Smooth muscle cell (in vitro differentiated cells): Measurements from ENCODE around the gene TRERF1. TPM values are rescaled to one million over a fixed set of nuclear protein-coding genes. Genes with fewer than 3 reads are reported as not detected.

ENCODE experiments used
- DNase-seq: peaks from one replicate; lab custom pipeline; 2025; ENCODE audit not compliant: unreplicated experiment; lab: John Stamatoyannopoulos, UW
- H2AFZ ChIP-seq: fragments of 200-600 bp; sonication (generic); 2 replicates; pipeline ENCODE4 v1.6.0; 2016; ENCODE audit warnings: antibody characterized with exemption, low read depth, mild to moderate bottlenecking
- H3F3A ChIP-seq: fragments of 200-600 bp; sonication (generic); 2 replicates; pipeline ENCODE4 v1.6.0; 2017; ENCODE audit warnings: antibody characterized with exemption, low read depth
- H3K27ac ChIP-seq: fragments of 200-600 bp; sonication (generic); 2 replicates; pipeline ENCODE4 v1.5.1; 2016; ENCODE audit warnings: low read depth, mild to moderate bottlenecking
- H3K27me3 ChIP-seq: fragments of 200-600 bp; sonication (generic); 2 replicates; pipeline ENCODE4 v1.6.1; 2016; ENCODE audit warnings: low read depth, mild to moderate bottlenecking
- H3K36me3 ChIP-seq: fragments of 200-600 bp; sonication (generic); 2 replicates; pipeline ENCODE4 v1.5.1; 2016; ENCODE audit warnings: low read depth
- H3K4me1 ChIP-seq: fragments of 200-600 bp; sonication (generic); 2 replicates; pipeline ENCODE4 v1.5.1; 2016; ENCODE audit warnings: low read depth
- H3K4me2 ChIP-seq: fragments of 200-600 bp; sonication (generic); 2 replicates; pipeline ENCODE4 v1.6.0; 2016; ENCODE audit warnings: mild to moderate bottlenecking
- H3K4me3 ChIP-seq: fragments of 200-600 bp; sonication (generic); 2 replicates; pipeline ENCODE4 v1.5.1; 2016; ENCODE audit warnings: mild to moderate bottlenecking
- H3K79me2 ChIP-seq: fragments of 200-600 bp; sonication (generic); 2 replicates; pipeline ENCODE4 v1.6.0; 2016; ENCODE audit warnings: low read depth, mild to moderate bottlenecking
- H3K9ac ChIP-seq: fragments of 200-600 bp; sonication (generic); 2 replicates; pipeline ENCODE4 v1.6.0; 2016; ENCODE audit warnings: low read depth
- H3K9me3 ChIP-seq: fragments of 200-600 bp; sonication (generic); replicated peaks from 2 replicates; pipeline ENCODE4 v1.5.1; 2016; ENCODE audit warnings: low read depth
- H4K20me1 ChIP-seq: fragments of 200-600 bp; sonication (generic); 2 replicates; pipeline ENCODE4 v1.6.0; 2016; ENCODE audit warnings: low read depth
- WGBS: methylation state at CpG from one replicate; pipeline ENCODE4 v1.1.7; 2016; ENCODE audit warnings: low lambda C conversion rate; 5-methylcytosine and 5-hydroxymethylcytosine counted together
- polyA plus RNA-seq: library from polyadenylated mRNA; unstranded; fragments of >200 nt; fragmentation: Nextera tagmentation; extraction: Ambion mirVana; gene quantifications from 2 replicates; pipeline ENCODE4 v1.2.1, GENCODE V29; 2016
- total RNA-seq: library from RNA; depleted of rRNA; stranded (reverse); fragments of >200 nt; gene quantifications from 2 replicates; pipeline ENCODE4 v1.2.3, GENCODE V29; 2014
- TF ChIP-seq, protein P1 (sequence below): fragments of 200-600 bp; sonication (generic); IDR thresholded peaks from 2 replicates; pipeline ENCODE4 v1.5.1; 2017; ENCODE audit warnings: borderline replicate concordance, mild to moderate bottlenecking, antibody characterized with exemption; ENCODE audit not compliant: insufficient read depth, poor library complexity, severe bottlenecking

The TRERF1 gene
- total and polyA plus RNA-seq, 2 experiments from 2014 or later, result 3.5 to 5.3 TPM

GRCh38 chr6:42271834-42272805 is 179.6 kb downstream of the TRERF1 start:
- 88% methylated on average over 7 of the region's 7 CpGs for WGBS
- DNase-seq, result no peak
- H3K4me2 ChIP-seq, result no peak overlapping the region

DNA sequence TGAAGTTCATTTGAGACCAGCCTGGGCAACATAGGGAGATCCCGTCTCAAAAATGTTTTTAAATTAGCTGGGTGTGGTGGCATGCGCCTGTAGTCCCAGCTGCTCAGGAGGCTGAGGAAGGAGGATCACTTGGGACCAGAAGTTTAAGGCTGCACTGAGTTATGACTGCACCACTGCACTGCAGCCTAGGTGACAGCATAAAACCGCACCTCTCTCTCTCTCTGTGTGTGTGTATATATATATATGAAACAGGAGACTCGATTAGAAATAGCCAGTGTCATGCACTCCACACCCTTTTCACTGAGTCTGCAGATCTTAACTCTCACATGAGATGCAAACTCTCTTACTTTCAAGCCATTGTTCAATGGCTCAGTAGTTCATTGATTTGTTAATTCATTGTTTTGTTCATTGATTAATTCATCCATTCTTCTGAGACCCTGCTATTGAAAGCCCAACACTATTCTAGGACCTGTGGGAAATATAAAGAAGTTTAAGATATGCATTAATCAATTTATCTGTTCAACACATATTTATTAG is 181.7 kb downstream of the TRERF1 start:
- H4K20me1 ChIP-seq, result no peaks in the 10 kb centered on the region
- whole genome bisulfite sequencing, result 98% methylated on average over 4 of the region's 4 CpGs

More at GRCh38 chr6:42271834-42272805, 179.6 kb downstream of the TRERF1 start:
- TF ChIP-seq, protein P1, sequence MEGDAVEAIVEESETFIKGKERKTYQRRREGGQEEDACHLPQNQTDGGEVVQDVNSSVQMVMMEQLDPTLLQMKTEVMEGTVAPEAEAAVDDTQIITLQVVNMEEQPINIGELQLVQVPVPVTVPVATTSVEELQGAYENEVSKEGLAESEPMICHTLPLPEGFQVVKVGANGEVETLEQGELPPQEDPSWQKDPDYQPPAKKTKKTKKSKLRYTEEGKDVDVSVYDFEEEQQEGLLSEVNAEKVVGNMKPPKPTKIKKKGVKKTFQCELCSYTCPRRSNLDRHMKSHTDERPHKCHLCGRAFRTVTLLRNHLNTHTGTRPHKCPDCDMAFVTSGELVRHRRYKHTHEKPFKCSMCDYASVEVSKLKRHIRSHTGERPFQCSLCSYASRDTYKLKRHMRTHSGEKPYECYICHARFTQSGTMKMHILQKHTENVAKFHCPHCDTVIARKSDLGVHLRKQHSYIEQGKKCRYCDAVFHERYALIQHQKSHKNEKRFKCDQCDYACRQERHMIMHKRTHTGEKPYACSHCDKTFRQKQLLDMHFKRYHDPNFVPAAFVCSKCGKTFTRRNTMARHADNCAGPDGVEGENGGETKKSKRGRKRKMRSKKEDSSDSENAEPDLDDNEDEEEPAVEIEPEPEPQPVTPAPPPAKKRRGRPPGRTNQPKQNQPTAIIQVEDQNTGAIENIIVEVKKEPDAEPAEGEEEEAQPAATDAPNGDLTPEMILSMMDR, result no peak
- no peak overlapping the region for H3K4me3 ChIP-seq
- H3K36me3 ChIP-seq, result no peaks in the 10 kb centered on the region
- no peaks in the 10 kb centered on the region for H3K4me1 ChIP-seq
- no peak overlapping the region for H3K27ac ChIP-seq
- H4K20me1 ChIP-seq, result no peaks in the 10 kb centered on the region
- no peaks in the 10 kb centered on the region for H3F3A ChIP-seq
- H2AFZ ChIP-seq, result no peak overlapping the region
- no peaks in the 10 kb centered on the region for H3K27me3 ChIP-seq
- no peaks in the 10 kb centered on the region for H3K9me3 ChIP-seq
- H3K9ac ChIP-seq, result no peak overlapping the region
- H3K79me2 ChIP-seq, result no peaks in the 10 kb centered on the region

GRCh38 chr6:42269553-42269952 is 182.2 kb downstream of the TRERF1 start:
- no peaks in the 10 kb centered on the region for H3K79me2 ChIP-seq
- H4K20me1 ChIP-seq, result no peaks in the 10 kb centered on the region
- H3K27me3 ChIP-seq, result no peaks in the 10 kb centered on the region
- H3K9me3 ChIP-seq, result no peaks in the 10 kb centered on the region
- DNase-seq, result no peak
- H3K4me1 ChIP-seq, result no peaks in the 10 kb centered on the region
- H2AFZ ChIP-seq, result no peak overlapping the region
- no peak overlapping the region for H3K27ac ChIP-seq
- no peaks in the 10 kb centered on the region for H3K36me3 ChIP-seq
- no peak overlapping the region for H3K4me3 ChIP-seq
- WGBS, result 92% methylated on average over 6 of the region's 6 CpGs
- H3K9ac ChIP-seq, result no peak overlapping the region
- TF ChIP-seq, protein P1, result no peak
- no peak overlapping the region for H3K4me2 ChIP-seq
- H3F3A ChIP-seq, result no peaks in the 10 kb centered on the region

More for the DNA sequence above, 181.7 kb downstream of the TRERF1 start:
- Histone ChIP-seq H3K9me3 (no peaks in the 10 kb centered on the region), H3K4me1 (no peaks in the 10 kb centered on the region), H3K27ac (no peak overlapping the region), H3K4me2 (no peak overlapping the region), H2AFZ (no peak overlapping the region), H3K9ac (no peak overlapping the region), H3K27me3 (no peaks in the 10 kb centered on the region), H3K4me3 (no peak overlapping the region), H3F3A (no peaks in the 10 kb centered on the region), H3K79me2 (no peaks in the 10 kb centered on the region), H3K36me3 (no peaks in the 10 kb centered on the region)
- DNase-seq, result no peak
- TF ChIP-seq, protein P1, result no peak
